CD8-positive, alpha-beta memory T cell (primary cell): ENCODE data around the gene DGKD. TPM values are rescaled to one million over a fixed set of nuclear protein-coding genes. Genes with fewer than 3 reads are reported as not detected.
A peak's percentile ranks its signal among the peaks of the same experiment; 100 is the strongest.

Experiments used
- CTCF ChIA-PET: fragments of 350-600 bp; sonication (Branson Sonifier 250); formaldehyde crosslinking; loops from one replicate; lab custom pipeline; 2021; ENCODE audit warnings: antibody characterized with exemption; lab: Charles Lee
- POLR2A ChIA-PET: fragments of 350-600 bp; sonication (Branson Sonifier 250); formaldehyde crosslinking; loops from one replicate; lab custom pipeline; 2021; ENCODE audit warnings: antibody characterized with exemption; lab: Charles Lee
- DNase-seq, 5 donors: peaks; one replicate each; pipeline versions ENCODE4 v3.0.0 to v3.0.0-alpha.2; 2020 to 2022; ENCODE audit warnings: mixed read lengths in 1 of 5
- H3K27ac ChIP-seq: one replicate; pipeline ENCODE4 v1.7.0; 2013; ENCODE audit warnings: low read depth, mild to moderate bottlenecking, low read length, moderate library complexity
- H3K27me3 ChIP-seq: 2 replicates; pipeline ENCODE4 v1.7.0; 2013; ENCODE audit warnings: low read length, mild to moderate bottlenecking; ENCODE audit not compliant: insufficient read depth, poor library complexity, severe bottlenecking
- H3K36me3 ChIP-seq: 2 replicates; pipeline ENCODE4 v1.7.0; 2013; ENCODE audit warnings: mild to moderate bottlenecking, low read length, moderate library complexity; ENCODE audit not compliant: insufficient read depth
- H3K4me1 ChIP-seq: 2 replicates; pipeline ENCODE4 v1.7.0; 2013; ENCODE audit warnings: mild to moderate bottlenecking, low read length, moderate library complexity; ENCODE audit not compliant: insufficient read depth
- H3K4me3 ChIP-seq: 2 replicates; pipeline ENCODE4 v1.7.0; 2013; ENCODE audit warnings: mild to moderate bottlenecking, low read length
- H3K9me3 ChIP-seq: 2 replicates; pipeline ENCODE4 v1.7.0; 2013; ENCODE audit warnings: mild to moderate bottlenecking, low read length
- H3K27ac Mint-ChIP-seq, 8 donors: one replicate each; pipeline ENCODE4 v1.8.0; 2020 to 2021; ENCODE audit warnings: mixed read lengths in 8 of 8, mild to moderate bottlenecking in 6 of 8, inconsistent platforms in 3 of 8, moderate library complexity in 3 of 8
- H3K27me3 Mint-ChIP-seq, 2 donors: one replicate each; pipeline ENCODE4 v1.8.0; 2020 to 2021; ENCODE audit warnings: mixed read lengths in 2 of 2, mild to moderate bottlenecking in 1 of 2, moderate library complexity in 1 of 2
- H3K36me3 Mint-ChIP-seq, 3 donors: one replicate each; pipeline ENCODE4 v1.8.0; 2020 to 2021; ENCODE audit warnings: mixed read lengths in 3 of 3, inconsistent platforms in 1 of 3, mild to moderate bottlenecking in 1 of 3
- H3K4me1 Mint-ChIP-seq, 3 donors: one replicate each; pipeline ENCODE4 v1.8.0; 2020 to 2021; ENCODE audit warnings: mixed read lengths in 3 of 3, inconsistent platforms in 1 of 3, mild to moderate bottlenecking in 1 of 3
- H3K4me3 Mint-ChIP-seq, 7 donors: one replicate each; pipeline ENCODE4 v1.8.0; 2020 to 2021; ENCODE audit warnings: mixed read lengths in 7 of 7, mild to moderate bottlenecking in 6 of 7, moderate library complexity in 4 of 7, inconsistent platforms in 2 of 7
- H3K9me3 Mint-ChIP-seq, 5 donors: one replicate each; pipeline ENCODE4 v1.8.0; 2020 to 2022; ENCODE audit warnings: mixed read lengths in 5 of 5, mild to moderate bottlenecking in 3 of 5, moderate library complexity in 2 of 5, inconsistent platforms in 1 of 5
- polyA plus RNA-seq: library from polyadenylated mRNA; unstranded; fragments of 300-500 nt; fragmentation: Illumina TruSeq; gene quantifications from one replicate; pipeline ENCODE4 v1.2.3, GENCODE V29; 2021
- total RNA-seq, 2 experiments: library from RNA; stranded (reverse); gene quantifications; one replicate each; pipeline ENCODE4 v1.2.3, GENCODE V29; 2021

Gene DGKD
- total and polyA plus RNA-seq, 3 experiments from 2014 or later, result 32.6 to 61.9 (median 54.2) TPM

DNA sequence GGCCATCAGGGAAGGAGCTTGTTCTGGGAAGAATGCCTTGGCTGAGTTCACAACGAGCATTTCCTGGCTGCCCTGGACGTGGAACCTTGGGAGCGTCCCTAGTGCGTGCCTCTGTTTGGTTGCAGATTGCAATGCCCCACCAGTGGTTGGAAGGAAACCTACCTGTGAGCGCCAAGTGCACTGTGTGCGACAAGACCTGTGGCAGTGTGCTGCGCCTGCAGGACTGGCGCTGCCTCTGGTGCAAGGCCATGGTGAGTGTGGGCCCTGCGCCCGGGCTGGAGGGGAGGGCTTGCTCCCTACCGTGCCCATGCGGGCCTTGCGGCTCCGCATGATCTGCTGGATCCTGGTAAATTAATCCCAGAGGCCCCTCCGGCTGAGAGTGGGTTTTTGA is 81.9 kb downstream of the DGKD start:
- Histone ChIP-seq H3K36me3 (peaks cover 49% of the 10 kb centered on the region), H3K9me3 (no peaks in the 10 kb centered on the region), H3K27me3 (no peaks in the 10 kb centered on the region), H3K4me1 (no peaks in the 10 kb centered on the region), H3K4me3 (no peak overlapping the region), H3K27ac (no peak overlapping the region)
- DNase-seq, result no peak
- Mint-ChIP-seq H3K36me3 (peaks cover 0 to 80% (median 16%) of the 10 kb centered on the region in 3 donors), H3K9me3 (no peaks in the 10 kb centered on the region), H3K27ac (peak overlapping the region in 1 of 8 donors; percentile 83), H3K4me3 (no peak overlapping the region), H3K4me1 (peaks cover 2 to 22% (median 20%) of the 10 kb centered on the region in 3 donors), H3K27me3 (no peaks in the 10 kb centered on the region)
- ChIA-PET CTCF (interaction anchor here (1.7 to 3.1 kb wide), 3 partner anchors 14 to 32 kb away, joined by 7 to 9 read pairs (median 8); no protein-coding TSS in a partner anchor), POLR2A (interaction anchor here (1.1 kb wide), 1 partner anchor 14 kb away, joined by 3 read pairs; no protein-coding TSS in a partner anchor)

DNA sequence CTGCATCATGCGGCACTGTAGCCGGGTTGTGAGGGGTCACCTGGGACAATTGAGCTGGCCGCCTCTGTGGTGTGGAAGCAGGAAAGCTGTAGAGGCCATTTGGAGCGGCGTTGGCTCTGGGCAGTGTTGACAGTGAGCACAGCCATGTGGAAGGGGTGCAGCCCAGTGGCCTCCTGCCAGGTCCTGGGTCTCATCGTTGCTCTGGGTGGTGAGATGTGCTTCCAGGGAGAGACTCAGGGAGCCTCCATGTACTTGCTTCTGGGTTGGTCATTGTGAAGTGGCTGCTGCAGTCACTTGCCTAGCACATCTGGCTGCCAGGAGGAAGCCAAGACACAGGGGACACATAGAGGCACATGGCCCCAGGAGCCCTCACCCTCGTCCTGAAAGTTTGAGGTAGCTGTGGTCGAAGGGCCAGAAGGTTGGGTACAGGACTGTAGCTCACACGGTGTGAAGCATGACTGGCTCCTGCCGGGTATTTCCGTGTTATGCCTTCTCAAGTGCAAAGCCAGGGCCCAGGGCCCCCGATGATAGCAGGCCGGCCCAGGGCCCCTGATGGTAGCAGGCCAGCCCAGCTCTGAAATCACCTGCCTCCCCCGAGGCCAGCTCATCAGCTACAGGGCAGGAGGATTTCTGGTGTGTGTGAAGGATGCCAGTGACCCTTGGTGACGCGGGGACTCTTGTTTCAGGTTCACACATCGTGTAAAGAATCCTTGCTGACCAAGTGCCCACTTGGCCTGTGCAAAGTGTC is 82.6 kb downstream of the DGKD start:
- no peak overlapping the region for H3K4me3 Mint-ChIP-seq
- Histone ChIP-seq H3K9me3 (no peaks in the 10 kb centered on the region), H3K27ac (no peak overlapping the region), H3K4me3 (no peak overlapping the region), H3K36me3 (peaks cover 49% of the 10 kb centered on the region), H3K4me1 (no peaks in the 10 kb centered on the region), H3K27me3 (no peaks in the 10 kb centered on the region)
- H3K9me3 Mint-ChIP-seq, result no peaks in the 10 kb centered on the region
- no peaks in the 10 kb centered on the region for H3K27me3 Mint-ChIP-seq
- ChIA-PET CTCF (interaction anchor here (0.8 to 8.8 kb wide), 4 partner anchors 12 to 33 kb away, joined by 3 to 239 read pairs (median 8); no protein-coding TSS in a partner anchor), POLR2A (no interaction called here)
- peak overlapping the region in 2 of 8 donors; percentile 24 to 64 for H3K27ac Mint-ChIP-seq
- no peak for DNase-seq
- H3K4me1 Mint-ChIP-seq, result peaks cover 2 to 19% (median 16%) of the 10 kb centered on the region in 3 donors
- H3K36me3 Mint-ChIP-seq, result peaks cover 0 to 80% (median 15%) of the 10 kb centered on the region in 3 donors

DNA sequence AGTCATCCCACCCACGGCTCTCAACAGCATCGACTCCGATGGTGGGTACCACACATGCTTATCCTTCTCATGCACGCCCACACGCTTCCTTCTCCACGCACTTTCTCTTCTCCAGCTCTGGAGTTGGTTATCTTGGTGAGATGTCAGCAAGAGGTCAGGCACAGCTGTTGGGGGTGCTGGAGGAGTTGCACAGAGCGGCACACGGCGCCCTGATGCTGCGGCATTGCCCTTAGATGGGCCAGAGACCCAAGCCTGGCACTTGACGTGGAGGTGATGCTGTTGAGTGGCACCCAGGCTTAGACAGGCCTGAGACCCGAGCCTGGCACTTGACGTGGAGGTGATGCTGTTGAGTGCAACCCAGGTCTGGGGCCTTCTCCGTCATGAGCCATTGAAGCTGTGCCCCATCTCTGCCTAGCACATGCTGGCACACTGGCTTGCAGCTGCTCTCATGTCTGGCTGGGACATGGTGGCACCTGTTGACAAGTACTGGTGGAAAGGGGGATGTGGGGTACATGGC is 83.2 kb downstream of the DGKD start:
- H3K4me3 Mint-ChIP-seq, result no peak overlapping the region
- H3K4me1 Mint-ChIP-seq, result peaks cover 4 to 25% (median 16%) of the 10 kb centered on the region in 3 donors
- H3K36me3 Mint-ChIP-seq, result peaks cover 0 to 86% (median 17%) of the 10 kb centered on the region in 3 donors
- no peaks in the 10 kb centered on the region for H3K27me3 Mint-ChIP-seq
- DNase-seq, result no peak
- Histone ChIP-seq H3K4me3 (no peak overlapping the region), H3K36me3 (peaks cover 49% of the 10 kb centered on the region), H3K27ac (no peak overlapping the region), H3K9me3 (no peaks in the 10 kb centered on the region), H3K4me1 (no peaks in the 10 kb centered on the region), H3K27me3 (no peaks in the 10 kb centered on the region)
- peak overlapping the region in 2 of 8 donors; percentile 55 to 91 for H3K27ac Mint-ChIP-seq
- H3K9me3 Mint-ChIP-seq, result no peaks in the 10 kb centered on the region
- ChIA-PET CTCF (interaction anchor here (0.8 to 8.8 kb wide), 3 partner anchors 12 to 34 kb away, joined by 3 to 239 read pairs (median 8); no protein-coding TSS in a partner anchor), POLR2A (interaction anchor here (1.5 kb wide), 1 partner anchor 15 kb away, joined by 4 read pairs; no protein-coding TSS in a partner anchor)

DNA sequence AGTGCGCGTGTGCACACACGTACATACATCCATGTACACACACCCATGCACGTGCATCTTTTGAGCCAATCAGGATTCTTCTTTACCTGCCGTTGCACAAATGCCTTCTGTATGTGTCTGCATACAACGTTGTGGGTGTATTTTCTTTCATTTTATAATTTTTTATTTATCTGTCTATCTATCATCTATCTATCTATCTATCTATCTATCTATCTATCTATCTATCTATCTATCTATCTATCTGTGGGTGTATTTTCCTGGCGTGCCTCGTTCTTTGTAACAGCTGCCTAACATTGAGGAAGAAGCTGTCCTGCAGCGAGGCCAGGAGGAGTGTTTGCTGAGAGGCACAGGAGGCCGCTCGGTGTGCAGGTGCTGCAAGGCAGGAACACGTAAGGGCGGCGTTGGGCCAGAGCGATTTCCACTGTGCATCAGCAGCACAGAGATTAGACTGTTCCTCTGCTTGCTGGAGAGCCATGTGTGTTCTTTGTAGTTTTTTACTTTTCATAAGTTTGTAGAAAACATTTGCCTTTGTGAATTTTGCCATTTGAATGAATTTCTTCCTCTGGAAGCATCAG is 84.4 kb downstream of the DGKD start:
- Mint-ChIP-seq H3K27ac (peak overlapping the region in 1 of 8 donors; percentile 23), H3K9me3 (no peaks in the 10 kb centered on the region), H3K36me3 (peaks cover 3 to 92% (median 22%) of the 10 kb centered on the region in 3 donors), H3K4me3 (no peak overlapping the region), H3K4me1 (peaks cover 11 to 21% (median 13%) of the 10 kb centered on the region in 3 donors), H3K27me3 (no peaks in the 10 kb centered on the region)
- no peaks in the 10 kb centered on the region for H3K9me3 ChIP-seq
- H3K27me3 ChIP-seq, result no peaks in the 10 kb centered on the region
- H3K4me1 ChIP-seq, result peaks cover 9% of the 10 kb centered on the region
- no peak for DNase-seq
- CTCF ChIA-PET, result interaction anchor here (1.4 to 8.8 kb wide), 2 partner anchors 13 to 35 kb away, joined by 4 to 239 read pairs; no protein-coding TSS in a partner anchor
- POLR2A ChIA-PET, result interaction anchor here (1.5 kb wide), 1 partner anchor 17 kb away, joined by 4 read pairs; no protein-coding TSS in a partner anchor
- no peak overlapping the region for H3K27ac ChIP-seq
- no peak overlapping the region for H3K4me3 ChIP-seq
- peaks cover 49% of the 10 kb centered on the region for H3K36me3 ChIP-seq

DNA sequence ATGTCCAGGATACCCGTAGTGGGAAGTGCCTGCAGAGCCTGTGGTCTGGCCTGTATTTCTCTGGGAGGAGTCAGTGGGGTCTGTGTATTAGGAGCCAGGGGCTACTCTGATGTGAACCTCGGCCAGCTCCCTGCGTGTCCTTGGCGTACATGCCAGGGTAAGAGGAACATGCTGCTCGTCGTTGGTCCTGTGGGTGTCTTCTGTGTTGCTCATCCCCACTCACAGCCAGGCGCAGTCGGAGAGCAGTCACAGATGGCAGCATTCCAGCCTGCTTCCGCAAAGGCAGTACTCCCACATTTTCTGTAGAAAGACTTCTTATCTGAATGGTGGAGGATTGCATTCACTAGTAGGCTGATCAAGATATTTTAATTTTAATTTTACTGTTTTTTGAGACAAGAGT is 84.9 kb downstream of the DGKD start:
- H3K9me3 Mint-ChIP-seq, result no peaks in the 10 kb centered on the region
- POLR2A ChIA-PET, result interaction anchor here (0.6 kb wide), 1 partner anchor 31 kb away, joined by 3 read pairs; no protein-coding TSS in a partner anchor
- H3K36me3 ChIP-seq, result peaks cover 50% of the 10 kb centered on the region
- peaks cover 13 to 26% (median 15%) of the 10 kb centered on the region in 3 donors for H3K4me1 Mint-ChIP-seq
- no peak overlapping the region for H3K4me3 ChIP-seq
- H3K4me3 Mint-ChIP-seq, result no peak overlapping the region
- no peaks in the 10 kb centered on the region for H3K27me3 Mint-ChIP-seq
- no peak overlapping the region for H3K27ac ChIP-seq
- no peaks in the 10 kb centered on the region for H3K27me3 ChIP-seq
- H3K27ac Mint-ChIP-seq, result peak overlapping the region in 1 of 8 donors; percentile 23
- CTCF ChIA-PET, result interaction anchor here (1.4 to 8.8 kb wide), 3 partner anchors 14 to 55 kb away, joined by 4 to 239 read pairs (median 4); no protein-coding TSS in a partner anchor
- peaks cover 3 to 96% (median 21%) of the 10 kb centered on the region in 3 donors for H3K36me3 Mint-ChIP-seq
- H3K9me3 ChIP-seq, result no peaks in the 10 kb centered on the region
- H3K4me1 ChIP-seq, result peaks cover 13% of the 10 kb centered on the region
- no peak for DNase-seq

DNA sequence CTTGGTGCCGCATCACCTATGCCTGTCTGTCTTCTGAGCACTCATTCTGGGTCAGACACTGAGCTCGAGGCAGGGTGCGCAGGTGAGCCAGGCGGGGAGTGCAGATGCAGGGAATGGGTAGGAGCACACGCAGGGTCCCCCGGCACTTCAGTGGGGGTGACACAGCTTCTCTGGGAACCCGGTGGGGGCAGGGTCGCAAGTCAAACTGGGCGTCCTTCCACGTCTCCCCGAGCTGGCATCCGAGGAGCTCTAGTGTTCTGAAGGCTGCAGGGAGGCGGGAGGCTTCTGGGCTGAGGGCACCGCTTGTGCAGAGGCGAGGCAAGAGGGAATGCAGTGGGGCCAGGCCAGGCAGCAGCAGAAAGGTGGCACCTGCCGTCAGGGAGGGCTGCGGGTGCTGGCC is 86.0 kb downstream of the DGKD start:
- peak in 1 of 5 donors; percentile 26 for DNase-seq
- Histone ChIP-seq H3K4me1 (peaks cover 13% of the 10 kb centered on the region), H3K4me3 (no peak overlapping the region), H3K27ac (no peak overlapping the region), H3K9me3 (no peaks in the 10 kb centered on the region), H3K36me3 (peaks cover 60% of the 10 kb centered on the region), H3K27me3 (no peaks in the 10 kb centered on the region)
- Mint-ChIP-seq H3K4me1 (peaks cover 11 to 29% (median 15%) of the 10 kb centered on the region in 3 donors), H3K27me3 (no peaks in the 10 kb centered on the region), H3K9me3 (no peaks in the 10 kb centered on the region), H3K36me3 (peaks cover 7 to 97% (median 18%) of the 10 kb centered on the region in 3 donors), H3K27ac (peak overlapping the region in 3 of 8 donors; percentile 20 to 78 (median 23)), H3K4me3 (no peak overlapping the region)
- ChIA-PET CTCF (interaction anchor here (1.1 to 8.8 kb wide), 4 partner anchors 17 to 56 kb away, joined by 4 to 239 read pairs (median 4); no protein-coding TSS in a partner anchor), POLR2A (interaction anchor here (1.0 kb wide), 1 partner anchor 35 kb away, joined by 4 read pairs; no protein-coding TSS in a partner anchor)

DNA sequence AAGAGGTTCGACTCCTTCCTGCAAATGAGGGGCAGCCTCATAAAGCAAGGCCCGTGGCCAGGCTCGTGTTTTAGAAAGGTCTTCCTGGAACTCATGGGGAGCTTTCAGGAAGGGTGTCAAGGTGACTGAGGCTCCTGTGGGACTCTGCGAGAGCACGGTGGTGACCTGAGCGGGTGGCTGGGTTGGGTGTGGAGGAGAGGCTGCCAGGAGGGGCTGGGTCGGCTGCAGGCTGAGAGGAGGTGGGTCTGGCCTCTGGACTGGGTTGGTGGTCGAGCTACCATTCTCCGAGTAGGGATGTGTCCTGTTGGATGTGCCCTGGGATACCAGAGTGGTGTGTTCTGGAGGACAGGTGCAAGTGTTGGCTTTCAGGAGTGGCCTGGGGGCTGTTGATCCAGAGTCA is 86.4 kb downstream of the DGKD start:
- Histone ChIP-seq H3K4me1 (peaks cover 13% of the 10 kb centered on the region), H3K27me3 (no peaks in the 10 kb centered on the region), H3K9me3 (no peaks in the 10 kb centered on the region), H3K36me3 (peaks cover 60% of the 10 kb centered on the region), H3K4me3 (no peak overlapping the region), H3K27ac (no peak overlapping the region)
- CTCF ChIA-PET, result interaction anchor here (1.1 to 8.8 kb wide), 4 partner anchors 17 to 56 kb away, joined by 4 to 239 read pairs (median 4); no protein-coding TSS in a partner anchor
- POLR2A ChIA-PET, result no interaction called here
- Mint-ChIP-seq H3K4me1 (peaks cover 11 to 29% (median 15%) of the 10 kb centered on the region in 3 donors), H3K27ac (peak overlapping the region in 5 of 8 donors; percentile 50 to 95 (median 58)), H3K27me3 (no peaks in the 10 kb centered on the region), H3K4me3 (peak overlapping the region in 1 of 7 donors; percentile 27), H3K36me3 (peaks cover 7 to 97% (median 19%) of the 10 kb centered on the region in 3 donors), H3K9me3 (no peaks in the 10 kb centered on the region)
- DNase-seq, result peak in 1 of 5 donors; percentile 28
